Small intestine (tissue), 16 donors: Measurements from ENCODE around the gene CACFD1. TPM values are rescaled to one million over a fixed set of nuclear protein-coding genes. Genes with fewer than 3 reads are reported as not detected.
A peak's percentile ranks its signal among the peaks of the same experiment; 100 is the strongest.

Experiments
- DNase-seq, 2 donors: peaks; one replicate each; pipeline versions ENCODE4 v3.0.0 to v3.0.0-alpha.2; 2013
- FAIRE-seq: peaks from 2 replicates; lab custom pipeline; 2012; peaks lifted over from hg19 to GRCh38; lab: Jason Lieb, UNC
- H3K27ac ChIP-seq, 3 donors: one replicate each; pipeline ENCODE4 v1.5.1; 2013; ENCODE audit warnings: low read length in 2 of 3, mild to moderate bottlenecking in 2 of 3, control low read depth in 1 of 3, inconsistent platforms in 1 of 3, low read depth in 1 of 3, moderate library complexity in 1 of 3
- H3K27me3 ChIP-seq, 3 donors: one replicate each; pipeline ENCODE4 v1.6.1; 2013; ENCODE audit warnings: low read length in 3 of 3, inconsistent platforms in 1 of 3; ENCODE audit not compliant: control insufficient read depth in 3 of 3, insufficient read depth in 3 of 3
- H3K36me3 ChIP-seq, 3 donors: one replicate each; pipeline ENCODE4 v1.6.1; 2013; ENCODE audit warnings: low read length in 3 of 3, inconsistent platforms in 1 of 3, low read depth in 1 of 3, mild to moderate bottlenecking in 1 of 3, moderate library complexity in 1 of 3; ENCODE audit not compliant: control insufficient read depth in 3 of 3, insufficient read depth in 2 of 3
- H3K4me1 ChIP-seq, 3 donors: one replicate each; pipeline ENCODE4 v1.6.1; 2013; ENCODE audit warnings: low read length in 2 of 3, inconsistent platforms in 1 of 3, low read depth in 1 of 3, mild to moderate bottlenecking in 1 of 3, moderate library complexity in 1 of 3; ENCODE audit not compliant: control insufficient read depth in 3 of 3, insufficient read depth in 2 of 3
- H3K4me3 ChIP-seq, 3 donors: one replicate each; pipeline ENCODE4 v1.5.1; 2013; ENCODE audit warnings: low read length in 3 of 3, control low read depth in 1 of 3, inconsistent platforms in 1 of 3, low read depth in 1 of 3, mild to moderate bottlenecking in 1 of 3, moderate library complexity in 1 of 3
- H3K9me3 ChIP-seq, 2 donors: one replicate each; pipeline ENCODE4 v1.6.1; 2013; ENCODE audit warnings: low read depth in 1 of 2, low read length in 1 of 2; ENCODE audit not compliant: control insufficient read depth in 2 of 2, insufficient read depth in 1 of 2
- WGBS, 3 donors: extraction: QIAGEN DNeasy Blood & Tissue Kit; methylation state at CpG; one replicate each; pipeline ENCODE4 v1.1.7; 2013; 5-methylcytosine and 5-hydroxymethylcytosine counted together
- long read RNA-seq, 10 donors: transcript quantifications; one replicate each; lab custom pipeline, GENCODE V29; 2026
- polyA plus RNA-seq, 4 donors: library from polyadenylated mRNA; stranded (reverse) in 3 of 4; unstranded in 1 of 4; fragments of 200-250 nt in 3 of 4; fragments of 120-200 nt in 1 of 4; gene quantifications; one replicate each; pipeline versions ENCODE4 v1.2.1 to v1.2.3, GENCODE V29; 2013
- donor health status: healthy with polysubstance abuse.
- donor health status: control.
- donor health status: control.
- donor health status: Bipolar disorder and iron deficiency.
- donor health status: healthy.

CACFD1 gene
- polyA plus RNA-seq: 10 to 100 TPM; 27.0 to 31.4 (median 29.5) TPM
- long read RNA-seq, donor 1, transcript CACFD1-202 (5 exons, 2,794 nt): major isoform, 15 of 19 reads
- long read RNA-seq, donor 1, partial matches to known transcripts: 0 of 19 reads
- long read RNA-seq, donor 1, other reads (novel, unspliced or antisense): 0 of 19 reads
- long read RNA-seq, donor 2, partial matches to known transcripts: 0 of 3 reads
- long read RNA-seq, donor 2, other reads (novel, unspliced or antisense): 0 of 3 reads
- long read RNA-seq, donor 3, partial matches to known transcripts: 0 of 2 reads
- long read RNA-seq, donor 3, other reads (novel, unspliced or antisense): 0 of 2 reads
- long read RNA-seq, donor 4: 0 reads
- long read RNA-seq, donor 5: 0 reads
- long read RNA-seq, donor 6, partial matches to known transcripts: 0 of 3 reads
- long read RNA-seq, donor 6, other reads (novel, unspliced or antisense): 0 of 3 reads
- long read RNA-seq, donor 7: 0 reads
- long read RNA-seq, donor 8, partial matches to known transcripts: 0 of 1 reads
- long read RNA-seq, donor 8, other reads (novel, unspliced or antisense): 0 of 1 reads
- long read RNA-seq, donor 9: 0 reads
- long read RNA-seq, donor 10, transcript CACFD1-202 (5 exons, 2,794 nt): major isoform, 7 of 9 reads
- long read RNA-seq, donor 10, partial matches to known transcripts: 0 of 9 reads
- long read RNA-seq, donor 10, other reads (novel, unspliced or antisense): 0 of 9 reads

GRCh38 chr9:133459476-133460404 is at the start of gene CACFD1:
CACFD1 (plus strand) TSS chr9:133459978; CDS start chr9:133460067, 89 bp downstream.
- DNase-seq: peak; percentile 96 to 98

GRCh38 chr9:133415170-133415569 is 44.6 kb upstream of the CACFD1 start:
- DNase-seq (no peak), FAIRE-seq (no peak)
- H3K27me3 ChIP-seq: no peaks in the 10 kb centered on the region
- 67 to 79% (median 76%) methylated on average over 1 of the region's 1 CpG for WGBS, 3 donors
- H3K27ac ChIP-seq: no peak overlapping the region
- H3K9me3 ChIP-seq: no peaks in the 10 kb centered on the region
- H3K4me1 ChIP-seq: peaks cover 0 to 13% (median 4%) of the 10 kb centered on the region in 3 donors
- peaks cover 14 to 56% (median 23%) of the 10 kb centered on the region in 3 donors for H3K36me3 ChIP-seq
- H3K4me3 ChIP-seq: no peak overlapping the region

More at GRCh38 chr9:133459476-133460404, at the start of gene CACFD1:
- no peaks in the 10 kb centered on the region for H3K27me3 ChIP-seq
- H3K36me3 ChIP-seq: peaks cover 0 to 44% (median 0%) of the 10 kb centered on the region in 3 donors
- H3K27ac ChIP-seq: peak within 1 kb of the TSS; percentile 91 to 99 (median 94)
- peak within 1 kb of the TSS; percentile 57 to 83 (median 78) for H3K4me3 ChIP-seq
- no peaks in the 10 kb centered on the region for H3K9me3 ChIP-seq
- 0 to 1% (median 0%) methylated on average over 61 to 86 of the region's 86 CpGs for WGBS, 3 donors
- no peak for FAIRE-seq
- peaks cover 0 to 18% (median 0%) of the 10 kb centered on the region in 3 donors for H3K4me1 ChIP-seq

GRCh38 chr9:133417541-133418461 is 42.0 kb upstream of the CACFD1 start, which contains the start of gene REXO4:
REXO4 (minus strand) TSS chr9:133418010; CDS start chr9:133417844, 166 bp downstream.
- Histone ChIP-seq H3K27me3 (no peaks in the 10 kb centered on the region), H3K9me3 (no peaks in the 10 kb centered on the region), H3K4me3 (peak within 1 kb of the TSS; percentile 80 to 89 (median 85)), H3K27ac (peak within 1 kb of the TSS; percentile 78 to 89 (median 86)), H3K36me3 (peaks cover 3 to 31% (median 9%) of the 10 kb centered on the region in 3 donors), H3K4me1 (peaks cover 0 to 14% (median 4%) of the 10 kb centered on the region in 3 donors)
- whole genome bisulfite sequencing, 3 donors: 2 to 3% (median 2%) methylated on average over 72 to 75 of the region's 75 CpGs
- FAIRE-seq: no peak
- peak; percentile 91 to 95 for DNase-seq

- Histone ChIP-seq H3K4me3 (peak overlapping the region in 1 of 3 donors; percentile 89), H3K36me3 (peaks cover 0 to 20% (median 6%) of the 10 kb centered on the region in 3 donors), H3K9me3 (no peaks in the 10 kb centered on the region), H3K27ac (peak overlapping the region; percentile 78 to 89 (median 86)), H3K27me3 (no peaks in the 10 kb centered on the region), H3K4me1 (peaks cover 0 to 14% (median 4%) of the 10 kb centered on the region in 3 donors)
- FAIRE-seq (no peak), DNase-seq (peak; percentile 63 to 86)
- WGBS, 3 donors: 10 to 51% (median 39%) methylated on average over 13 of the region's 13 CpGs
These were observed 40.8 kb upstream of the CACFD1 start for GRCh38 chr9:133419005-133419404.

- FAIRE-seq: no peak
- Histone ChIP-seq H3K9me3 (no peaks in the 10 kb centered on the region), H3K27me3 (no peaks in the 10 kb centered on the region), H3K4me3 (no peak overlapping the region), H3K4me1 (peaks cover 0 to 14% (median 4%) of the 10 kb centered on the region in 3 donors), H3K36me3 (peaks cover 0 to 11% (median 0%) of the 10 kb centered on the region in 3 donors), H3K27ac (no peak overlapping the region)
- 51 to 72% (median 59%) methylated on average over 5 of the region's 5 CpGs for WGBS, 3 donors
- no peak for DNase-seq
These were observed 39.4 kb upstream of the CACFD1 start for GRCh38 chr9:133420392-133420827.

- H3K27ac ChIP-seq: peak within 1 kb of the TSS in 1 of 3 donors; percentile 27
- FAIRE-seq: no peak
- WGBS, 3 donors: 59 to 76% (median 74%) methylated on average over 23 of the region's 23 CpGs
These were observed 37.9 kb upstream of the CACFD1 start, which contains the start of gene ADAMTS13 for GRCh38 chr9:133421615-133422542. ADAMTS13 (plus strand) TSS chr9:133422367; CDS start chr9:133422444, 77 bp downstream.

More at GRCh38 chr9:133421615-133422542, 37.9 kb upstream of the CACFD1 start, which contains the start of gene ADAMTS13:
- H3K4me1 ChIP-seq: peaks cover 0 to 9% (median 2%) of the 10 kb centered on the region in 3 donors
- DNase-seq: no peak
- H3K4me3 ChIP-seq: no peak within 1 kb of the TSS
- H3K9me3 ChIP-seq: no peaks in the 10 kb centered on the region
- H3K36me3 ChIP-seq: no peaks in the 10 kb centered on the region
- no peaks in the 10 kb centered on the region for H3K27me3 ChIP-seq
